H9 (cell line): ENCODE results near the gene LACRT. TPM values are rescaled to one million over a fixed set of nuclear protein-coding genes. Genes with fewer than 3 reads are reported as not detected.

Experiments used
- DNase-seq: peaks from one replicate; pipeline ENCODE4 v3.0.0-alpha.2; 2017
- H2AFZ ChIP-seq: one replicate; pipeline ENCODE4 v1.6.1; 2013; ENCODE audit warnings: mild to moderate bottlenecking, low read length, control low read depth, moderate library complexity
- H2AK5ac ChIP-seq: 2 replicates; pipeline ENCODE4 v1.6.1; 2013; ENCODE audit warnings: low read length, control low read depth, mixed read lengths; ENCODE audit not compliant: insufficient read length
- H2BK120ac ChIP-seq: one replicate; pipeline ENCODE4 v1.6.1; 2013; ENCODE audit warnings: low read depth, mild to moderate bottlenecking, low read length, control low read depth, inconsistent platforms; ENCODE audit not compliant: poor library complexity, severe bottlenecking
- H2BK12ac ChIP-seq: 2 replicates; pipeline ENCODE4 v1.6.1; 2013; ENCODE audit warnings: low read length, control low read depth, mixed read lengths, low read depth; ENCODE audit not compliant: insufficient read length
- H2BK15ac ChIP-seq: 2 replicates; pipeline ENCODE4 v1.6.1; 2013; ENCODE audit warnings: low read depth, low read length, control low read depth
- H2BK20ac ChIP-seq: one replicate; pipeline ENCODE4 v1.6.1; 2013; ENCODE audit warnings: low read depth, mild to moderate bottlenecking, low read length, control low read depth, inconsistent platforms; ENCODE audit not compliant: poor library complexity, severe bottlenecking
- H2BK5ac ChIP-seq: 2 replicates; pipeline ENCODE4 v1.6.1; 2013; ENCODE audit warnings: low read length, control low read depth, mixed read lengths; ENCODE audit not compliant: insufficient read length
- H3K14ac ChIP-seq: 2 replicates; pipeline ENCODE4 v1.6.1; 2013; ENCODE audit warnings: low read length, control low read depth; ENCODE audit not compliant: insufficient read depth
- H3K18ac ChIP-seq: 2 replicates; pipeline ENCODE4 v1.6.1; 2013; ENCODE audit warnings: low read depth, mild to moderate bottlenecking, mixed read lengths, low read length, control low read depth; ENCODE audit not compliant: insufficient read length
- H3K23ac ChIP-seq: 2 replicates; pipeline ENCODE4 v1.6.1; 2013; ENCODE audit warnings: low read length, control low read depth, mixed read lengths, low read depth; ENCODE audit not compliant: insufficient read length
- H3K23me2 ChIP-seq: 2 replicates; pipeline ENCODE4 v1.6.1; 2013; ENCODE audit warnings: low read depth, mild to moderate bottlenecking, mixed read lengths, low read length, control low read depth; ENCODE audit not compliant: insufficient read length, poor library complexity, severe bottlenecking
- H3K27ac ChIP-seq: 2 replicates; pipeline ENCODE4 v1.5.1; 2013; ENCODE audit warnings: low read length, control low read depth, mixed read lengths, low read depth; ENCODE audit not compliant: insufficient read length
- H3K27me3 ChIP-seq: 2 replicates; pipeline ENCODE4 v1.6.1; 2013; ENCODE audit warnings: low read length, control low read depth, inconsistent platforms; ENCODE audit not compliant: insufficient read depth
- H3K4ac ChIP-seq: 2 replicates; pipeline ENCODE4 v1.6.1; 2013; ENCODE audit warnings: low read depth, mild to moderate bottlenecking, control low read depth, inconsistent platforms, low read length, moderate library complexity
- H3K4me1 ChIP-seq: 2 replicates; pipeline ENCODE4 v1.6.1; 2013; ENCODE audit warnings: low read length, control low read depth, inconsistent platforms; ENCODE audit not compliant: insufficient read depth
- H3K4me2 ChIP-seq: 2 replicates; pipeline ENCODE4 v1.6.1; 2013; ENCODE audit warnings: low read length, control low read depth, mixed read lengths; ENCODE audit not compliant: insufficient read length, insufficient read depth
- H3K56ac ChIP-seq: 2 replicates; pipeline ENCODE4 v1.6.1; 2013; ENCODE audit warnings: low read depth, mild to moderate bottlenecking, mixed read lengths, low read length, control low read depth; ENCODE audit not compliant: insufficient read length
- H3K79me1 ChIP-seq: 2 replicates; pipeline ENCODE4 v1.6.1; 2013; ENCODE audit warnings: low read depth, mild to moderate bottlenecking, moderate library complexity, low read length, control low read depth, inconsistent platforms; ENCODE audit not compliant: insufficient read depth, poor library complexity, severe bottlenecking
- H3K79me2 ChIP-seq: 2 replicates; pipeline ENCODE4 v1.6.1; 2013; ENCODE audit warnings: low read length, control low read depth, inconsistent platforms; ENCODE audit not compliant: insufficient read depth
- H3K9ac ChIP-seq: 2 replicates; pipeline ENCODE4 v1.6.1; 2013; ENCODE audit warnings: low read length, control low read depth, mixed read lengths; ENCODE audit not compliant: insufficient read length; ENCODE audit errors: extremely low read depth
- H3K9me3 ChIP-seq: one replicate; pipeline ENCODE4 v1.6.1; 2013; ENCODE audit warnings: low read depth, low read length, inconsistent platforms; ENCODE audit not compliant: control insufficient read depth
- H3T11ph ChIP-seq: one replicate; pipeline ENCODE4 v1.6.1; 2013; ENCODE audit warnings: mild to moderate bottlenecking, low read length, control low read depth, inconsistent platforms
- H4K20me1 ChIP-seq: one replicate; pipeline ENCODE4 v1.6.1; 2013; ENCODE audit not compliant: control insufficient read depth, insufficient read length, insufficient read depth
- H4K5ac ChIP-seq: 2 replicates; pipeline ENCODE4 v1.6.1; 2013; ENCODE audit warnings: low read depth, mild to moderate bottlenecking, mixed read lengths, low read length, control low read depth; ENCODE audit not compliant: insufficient read length
- H4K8ac ChIP-seq: replicated peaks from 2 replicates; pipeline ENCODE4 v1.6.1; 2013; ENCODE audit warnings: low read length, control low read depth, mixed read lengths, low read depth; ENCODE audit not compliant: insufficient read length
- H4K91ac ChIP-seq: 2 replicates; pipeline ENCODE4 v1.6.1; 2013; ENCODE audit warnings: low read depth, mild to moderate bottlenecking, moderate library complexity, mixed read lengths, low read length, control low read depth; ENCODE audit not compliant: insufficient read length
- H3K27ac Mint-ChIP-seq, 3 experiments: 2 replicates in 2 of 3; 3 replicates in 1 of 3; pipeline ENCODE4 v1.8.0; 2020 to 2021; ENCODE audit warnings: mixed read lengths in 3 of 3, mild to moderate bottlenecking in 1 of 3, moderate library complexity in 1 of 3
- H3K27me3 Mint-ChIP-seq: 2 replicates; pipeline ENCODE4 v1.8.0; 2021; ENCODE audit warnings: low read depth, mild to moderate bottlenecking, moderate library complexity, mixed read lengths
- H3K36me3 Mint-ChIP-seq, 3 experiments: 2 replicates in 2 of 3; 3 replicates in 1 of 3; pipeline ENCODE4 v1.8.0; 2020 to 2021; ENCODE audit warnings: low read depth in 3 of 3, mixed read lengths in 3 of 3; ENCODE audit not compliant: insufficient read depth in 1 of 3
- H3K4me1 Mint-ChIP-seq, 2 experiments: 2 replicates each; pipeline ENCODE4 v1.8.0; 2020; ENCODE audit warnings: mixed read lengths in 2 of 2
- H3K4me3 Mint-ChIP-seq, 2 experiments: 2 replicates in 1 of 2; 3 replicates in 1 of 2; pipeline ENCODE4 v1.8.0; 2020 to 2021; ENCODE audit warnings: mild to moderate bottlenecking in 2 of 2, mixed read lengths in 2 of 2, moderate library complexity in 1 of 2
- H3K9me3 Mint-ChIP-seq, 2 experiments: 2 replicates in 1 of 2; 3 replicates in 1 of 2; pipeline ENCODE4 v1.8.0; 2020; ENCODE audit warnings: mild to moderate bottlenecking in 2 of 2, mixed read lengths in 2 of 2, moderate library complexity in 1 of 2
- CTCF ChIP-seq: fragments of 200-600 bp; sonication (generic); conservative IDR thresholded peaks from 3 replicates; pipeline ENCODE4 v1.8.0; 2021; ENCODE audit warnings: antibody characterized with exemption, mild to moderate bottlenecking
- WGBS: extraction: QIAGEN DNeasy Blood & Tissue Kit; methylation state at CpG from one replicate; pipeline ENCODE4 v1.1.7; 2013; ENCODE audit warnings: missing lambda C conversion rate, low lambda C conversion rate, mixed read lengths; ENCODE audit not compliant: insufficient read length; ENCODE audit errors: extremely low coverage; 5-methylcytosine and 5-hydroxymethylcytosine counted together
- total RNA-seq: library from RNA; stranded (reverse); gene quantifications from 2 replicates; pipeline ENCODE4 v1.2.1, GENCODE V29; 2021

LACRT gene
- total RNA-seq, 1 experiment from 2014 or later: not detected

GRCh38 chr12:54660320-54660962 lies 25.7 kb upstream of the LACRT start:
- no peaks in the 10 kb centered on the region for H3K9me3 ChIP-seq
- no peak overlapping the region for H2BK15ac ChIP-seq
- H3K23me2 ChIP-seq: no peaks in the 10 kb centered on the region
- no peaks in the 10 kb centered on the region for H3K4me1 ChIP-seq
- H4K5ac ChIP-seq: no peak overlapping the region
- no peak overlapping the region for H3K56ac ChIP-seq
- Mint-ChIP-seq H3K4me1 (peaks cover 8 to 15% of the 10 kb centered on the region in 2 experiments), H3K36me3 (peaks cover 0 to 2% (median 0%) of the 10 kb centered on the region in 3 experiments; a peak in 1 of 7 replicates), H3K4me3 (no peak overlapping the region), H3K27me3 (peaks cover 14% of the 10 kb centered on the region), H3K9me3 (peaks cover 2 to 3% of the 10 kb centered on the region in 2 experiments; a peak in 4 of 5 replicates), H3K27ac (no peak overlapping the region)
- H3K27ac ChIP-seq: no peak overlapping the region
- H3K79me2 ChIP-seq: no peaks in the 10 kb centered on the region; the same call in 1 of the 2 replicates
- no CpG with 5 or more reads among the region's 10 CpGs for WGBS
- H3K14ac ChIP-seq: no peak overlapping the region
- H3K9ac ChIP-seq: no peak overlapping the region
- no peak overlapping the region for H2AFZ ChIP-seq
- no peak for DNase-seq
- H2BK20ac ChIP-seq: no peak overlapping the region
- H2BK5ac ChIP-seq: no peak overlapping the region
- H3K23ac ChIP-seq: no peak overlapping the region
- no peak overlapping the region for H3K4ac ChIP-seq
- no peak overlapping the region for H3K18ac ChIP-seq
- H3T11ph ChIP-seq: no peak overlapping the region
- H4K91ac ChIP-seq: no peak overlapping the region
- H2BK12ac ChIP-seq: no peak overlapping the region
- H2BK120ac ChIP-seq: no peak overlapping the region
- TF ChIP-seq CTCF: no peak
- no peaks in the 10 kb centered on the region for H3K27me3 ChIP-seq
- H4K20me1 ChIP-seq: no peaks in the 10 kb centered on the region
- H2AK5ac ChIP-seq: no peak overlapping the region
- H3K4me2 ChIP-seq: no peak overlapping the region
- H3K79me1 ChIP-seq: no peaks in the 10 kb centered on the region
- H4K8ac ChIP-seq: no peak overlapping the region
